Measurements from ENCODE around the gene C16orf96.

C16orf96 gene

GRCh38 chr16:4556112-4556511, at the start of gene C16orf96:
Gene C16orf96, plus strand, starts transcription at chr16:4556340. Its CDS starts 150 bp downstream, at chr16:4556490.
- TF ChIP-seq EZH2phosphoT487 (IDR thresholded peaks at IDR 0.05; ENCODE audit: low read depth) (no peak), CTCF (IDR thresholded peaks at IDR 0.05; ENCODE audit: low read depth, low read length) (no peak)
- Histone ChIP-seq H2AFZ (ENCODE audit: low read depth, low read length) (no peak within 1 kb of the TSS), H3K9me3 (ENCODE audit: insufficient read depth, low read length) (no peaks in the 10 kb centered on the region), H3K9ac (ENCODE audit: low read length) (no peak within 1 kb of the TSS), H3K4me3 (ENCODE audit: low read length) (no peak within 1 kb of the TSS), H3K79me2 (ENCODE audit: low read length) (no peaks in the 10 kb centered on the region), H4K20me1 (ENCODE audit: insufficient read depth, low read length) (no peaks in the 10 kb centered on the region), H3K4me2 (ENCODE audit: low read length) (no peak within 1 kb of the TSS), H3K27ac (ENCODE audit: low read length) (no peak within 1 kb of the TSS), H3K4me1 (ENCODE audit: low read length) (no peaks in the 10 kb centered on the region), H3K36me3 (replicated peaks; ENCODE audit: low read depth, low read length) (no peaks in the 10 kb centered on the region), H3K27me3 (ENCODE audit: low read depth, low read length) (0 out of 2 replicates have a peak, but pooled peaks cover 3% of the 10 kb centered on the region)

DNA sequence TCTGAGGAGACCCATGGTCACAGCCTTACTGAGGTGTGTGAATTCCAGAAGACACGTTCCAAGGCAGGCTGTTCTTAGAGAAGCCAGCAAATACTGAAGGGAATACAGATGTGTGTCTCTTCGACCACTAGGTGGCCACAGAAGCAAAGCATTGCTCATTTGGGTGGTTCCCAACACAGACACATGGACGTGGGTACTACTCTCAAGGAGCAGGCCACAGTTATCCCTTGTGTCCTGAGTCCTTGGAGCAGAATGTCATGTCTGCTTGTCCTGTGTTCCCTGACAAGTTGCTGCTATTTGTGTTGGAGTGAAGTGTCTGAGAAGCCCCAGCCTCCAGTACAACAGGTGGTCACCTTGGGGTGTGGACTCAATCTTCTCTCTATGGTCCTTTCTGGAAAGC, 49.7 kb upstream of the C16orf96 start:
- H3K4me3 ChIP-seq (ENCODE audit: low read length): no peak overlapping the region
- peaks cover 30% of the 10 kb centered on the region for H3K36me3 ChIP-seq (replicated peaks; ENCODE audit: low read depth, low read length)
- H3K4me1 ChIP-seq (ENCODE audit: low read length): peaks cover 21% of the 10 kb centered on the region
- peaks cover 11% of the 10 kb centered on the region; the same call in 1 of the 2 replicates for H4K20me1 ChIP-seq (ENCODE audit: insufficient read depth, low read length)
- H3K27me3 ChIP-seq (ENCODE audit: low read depth, low read length): no peaks in the 10 kb centered on the region
- H3K9me3 ChIP-seq (ENCODE audit: insufficient read depth, low read length): no peaks in the 10 kb centered on the region
- H3K79me2 ChIP-seq (ENCODE audit: low read length): peaks cover 9% of the 10 kb centered on the region
- H3K9ac ChIP-seq (ENCODE audit: low read length): no peak overlapping the region
- TF ChIP-seq EZH2phosphoT487 (IDR thresholded peaks at IDR 0.05; ENCODE audit: low read depth): no peak
- TF ChIP-seq CTCF (IDR thresholded peaks at IDR 0.05; ENCODE audit: low read depth, low read length): peak; percentile 91
- H3K27ac ChIP-seq (ENCODE audit: low read length): no peak overlapping the region
- H2AFZ ChIP-seq (ENCODE audit: low read depth, low read length): no peak overlapping the region
- 0 out of 2 replicates have a peak overlapping the region, but pooled peaks have one; percentile 82 for H3K4me2 ChIP-seq (ENCODE audit: low read length)

DNA sequence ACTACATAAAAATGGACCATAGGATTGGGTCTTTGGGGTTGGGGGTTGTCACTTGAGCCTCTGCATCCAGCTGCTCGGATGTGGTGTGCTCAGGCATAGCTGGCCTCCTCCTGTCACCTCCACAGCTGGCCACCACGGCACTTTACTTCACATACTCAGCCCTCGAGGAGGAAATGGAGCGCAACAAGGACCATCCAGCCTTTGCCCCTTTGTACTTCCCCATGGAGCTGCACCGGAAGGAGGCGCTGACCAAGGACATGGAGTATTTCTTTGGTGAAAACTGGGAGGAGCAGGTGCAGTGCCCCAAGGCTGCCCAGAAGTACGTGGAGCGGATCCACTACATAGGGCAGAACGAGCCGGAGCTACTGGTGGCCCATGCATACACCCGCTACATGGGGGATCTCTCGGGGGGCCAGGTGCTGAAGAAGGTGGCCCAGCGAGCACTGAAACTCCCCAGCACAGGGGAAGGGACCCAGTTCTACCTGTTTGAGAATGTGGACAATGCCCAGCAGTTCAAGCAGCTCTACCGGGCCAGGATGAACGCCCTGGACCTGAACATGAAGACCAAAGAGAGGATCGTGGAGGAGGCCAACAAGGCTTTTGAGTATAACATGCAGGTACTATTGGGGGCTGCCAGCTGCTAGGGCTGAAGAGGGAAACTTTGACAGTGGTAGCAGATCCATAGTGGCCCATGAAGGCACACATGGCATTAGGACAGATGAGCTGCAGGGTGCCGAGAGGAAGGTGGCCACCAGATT, 48.4 kb upstream of the C16orf96 start:
- Histone ChIP-seq H3K27ac (ENCODE audit: low read length) (no peak overlapping the region), H3K9ac (ENCODE audit: low read length) (no peak overlapping the region), H4K20me1 (ENCODE audit: insufficient read depth, low read length) (peaks cover 8% of the 10 kb centered on the region; the same call in 1 of the 2 replicates), H3K4me2 (ENCODE audit: low read length) (no peak overlapping the region), H3K4me3 (ENCODE audit: low read length) (no peak overlapping the region), H3K4me1 (ENCODE audit: low read length) (peaks cover 21% of the 10 kb centered on the region), H2AFZ (ENCODE audit: low read depth, low read length) (no peak overlapping the region), H3K36me3 (replicated peaks; ENCODE audit: low read depth, low read length) (peaks cover 35% of the 10 kb centered on the region), H3K27me3 (ENCODE audit: low read depth, low read length) (no peaks in the 10 kb centered on the region), H3K9me3 (ENCODE audit: insufficient read depth, low read length) (no peaks in the 10 kb centered on the region), H3K79me2 (ENCODE audit: low read length) (peaks cover 4% of the 10 kb centered on the region)
- TF ChIP-seq EZH2phosphoT487 (IDR thresholded peaks at IDR 0.05; ENCODE audit: low read depth): no peak
- no peak for TF ChIP-seq CTCF (IDR thresholded peaks at IDR 0.05; ENCODE audit: low read depth, low read length)

- no peak overlapping the region for H3K4me2 ChIP-seq (ENCODE audit: low read length)
- H3K27me3 ChIP-seq (ENCODE audit: low read depth, low read length): no peaks in the 10 kb centered on the region
- no peak overlapping the region for H3K27ac ChIP-seq (ENCODE audit: low read length)
- TF ChIP-seq CTCF (IDR thresholded peaks at IDR 0.05; ENCODE audit: low read depth, low read length) (no peak), EZH2phosphoT487 (IDR thresholded peaks at IDR 0.05; ENCODE audit: low read depth) (no peak)
- H3K79me2 ChIP-seq (ENCODE audit: low read length): peaks cover 2% of the 10 kb centered on the region
- H3K36me3 ChIP-seq (replicated peaks; ENCODE audit: low read depth, low read length): peaks cover 36% of the 10 kb centered on the region
- no peak overlapping the region for H2AFZ ChIP-seq (ENCODE audit: low read depth, low read length)
- H3K4me3 ChIP-seq (ENCODE audit: low read length): no peak overlapping the region
- H3K9me3 ChIP-seq (ENCODE audit: insufficient read depth, low read length): no peaks in the 10 kb centered on the region
- H4K20me1 ChIP-seq (ENCODE audit: insufficient read depth, low read length): peaks cover 5% of the 10 kb centered on the region; the same call in 1 of the 2 replicates
- H3K4me1 ChIP-seq (ENCODE audit: low read length): peaks cover 21% of the 10 kb centered on the region
- H3K9ac ChIP-seq (ENCODE audit: low read length): no peak overlapping the region
Measured at GRCh38 chr16:4508806-4509205, 47.3 kb upstream of the C16orf96 start.
